HPDE6-E6E7 (cell line): ENCODE data around the gene DDIT3.

Experiments used
- DNase-seq: peaks from one replicate; pipeline ENCODE4 v3.0.0; 2011; ENCODE audit warnings: missing footprints; ENCODE audit errors: extremely low spot score

DDIT3 gene

DNA sequence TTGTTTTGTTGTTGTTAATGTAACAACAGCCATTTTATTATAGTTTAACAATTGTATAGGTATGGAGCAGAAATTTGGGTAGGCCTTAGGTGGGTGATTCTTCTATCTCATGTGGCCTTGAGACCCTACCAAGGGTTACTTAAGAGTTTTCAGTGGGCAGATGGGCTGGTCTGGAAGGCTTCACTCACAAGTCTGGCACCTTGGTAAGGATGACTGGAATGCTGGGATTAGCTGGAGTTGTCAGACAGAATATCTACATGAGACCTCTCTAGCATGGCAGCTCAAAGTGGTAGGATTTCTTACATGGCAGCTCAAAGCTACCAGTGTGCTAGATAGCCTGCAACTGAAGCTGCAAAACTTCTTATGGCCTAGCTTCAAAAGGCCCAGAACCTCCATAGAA lies 34.6 kb downstream of the DDIT3 start:
- no peak for DNase-seq

DNA sequence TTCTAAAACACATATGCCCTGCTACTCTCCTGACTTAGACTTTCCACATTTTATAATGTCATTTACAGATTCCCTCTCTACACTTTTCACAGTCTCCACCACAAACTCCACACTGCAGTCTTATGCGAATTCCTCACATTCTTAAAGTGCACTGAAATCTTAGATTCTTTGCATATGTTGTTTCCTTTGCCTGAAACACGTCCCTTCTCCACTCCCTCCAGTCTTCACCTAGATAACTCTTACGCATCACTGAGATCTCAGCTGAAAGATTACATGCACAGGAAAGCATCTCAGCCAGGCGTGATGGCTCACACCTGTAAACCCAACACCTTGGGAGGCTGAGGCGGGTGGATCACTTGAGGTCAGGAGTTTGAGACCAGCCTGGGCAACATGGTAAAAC lies 36.8 kb downstream of the DDIT3 start:
- no peak for DNase-seq

DNA sequence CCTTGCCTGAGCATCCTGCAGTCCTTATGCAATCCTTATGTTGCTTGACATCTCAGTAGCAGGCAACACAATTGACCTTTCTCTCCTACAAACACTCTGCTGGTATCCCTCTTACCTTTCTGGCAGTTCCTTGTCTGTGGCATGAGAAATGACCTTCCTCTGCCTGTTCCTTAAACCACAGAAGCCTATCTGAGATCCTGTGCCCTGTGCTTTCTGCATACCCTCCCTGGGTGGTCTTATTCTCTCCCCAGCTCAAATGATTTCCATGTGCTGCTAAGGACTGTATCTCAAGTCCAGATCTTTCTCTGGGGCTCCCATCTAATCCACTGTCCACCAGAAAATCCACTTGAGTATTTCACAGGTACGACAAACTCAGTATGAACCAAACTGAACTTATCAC lies 38.6 kb downstream of the DDIT3 start:
- DNase-seq = no peak

DNA sequence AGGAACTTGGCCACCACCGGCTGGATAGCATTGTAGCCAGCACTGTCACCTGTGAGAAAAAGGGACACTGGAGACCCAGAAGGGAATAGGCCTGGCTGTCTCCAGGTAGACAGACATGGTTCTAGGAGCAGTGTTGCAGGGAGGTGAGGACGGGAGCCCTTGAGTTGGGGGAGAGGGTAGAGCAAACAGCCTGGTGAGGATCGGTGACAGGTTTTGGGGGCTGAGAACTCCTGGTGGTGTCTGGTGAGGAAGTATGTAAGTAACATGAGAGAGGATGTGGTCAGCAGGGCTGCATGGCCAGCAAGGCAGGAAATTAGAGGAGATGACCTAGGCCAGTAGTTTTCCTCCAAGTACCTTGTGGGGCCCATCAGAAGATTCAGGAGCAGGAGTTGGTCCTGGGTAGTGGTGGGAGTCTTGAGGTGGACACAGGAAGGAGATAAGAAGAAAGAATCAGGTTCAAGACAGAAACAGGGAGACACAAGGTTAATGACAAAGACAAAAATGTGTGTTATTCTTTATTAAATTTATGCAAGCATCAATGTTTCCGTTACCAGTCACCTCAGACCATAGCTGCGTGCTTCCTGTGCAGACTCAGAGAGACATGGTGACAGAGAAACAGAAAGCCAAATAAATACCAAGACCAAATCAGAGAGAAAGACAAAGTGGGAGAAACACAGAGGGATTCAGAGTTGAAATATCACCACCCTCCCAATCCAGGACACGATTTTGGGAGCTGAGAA lies 40.8 kb downstream of the DDIT3 start, which contains the start of gene ARHGAP9:
Gene ARHGAP9, minus strand, starts transcription at position 491 of the 740 bp plus-strand sequence. Its CDS starts 460 bp downstream, at position 31.
- DNase-seq = no peak

DNA sequence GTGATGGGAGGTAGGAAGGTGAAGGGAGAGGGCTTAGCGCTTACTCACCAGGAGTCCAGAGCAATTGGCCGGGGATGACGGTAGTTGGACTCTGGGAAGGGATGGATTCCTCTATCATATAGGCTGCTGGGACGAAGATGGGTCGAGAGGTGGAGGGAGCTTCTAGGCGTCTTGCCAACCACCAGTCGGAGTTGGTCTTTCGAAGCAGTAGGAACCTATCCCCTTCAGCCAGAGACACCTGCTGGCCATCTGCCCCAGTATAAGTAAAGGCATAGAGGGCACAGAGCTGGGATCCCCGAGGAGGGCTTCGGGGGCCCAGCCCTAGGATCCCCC lies 41.3 kb downstream of the DDIT3 start:
- no peak for DNase-seq

DNA sequence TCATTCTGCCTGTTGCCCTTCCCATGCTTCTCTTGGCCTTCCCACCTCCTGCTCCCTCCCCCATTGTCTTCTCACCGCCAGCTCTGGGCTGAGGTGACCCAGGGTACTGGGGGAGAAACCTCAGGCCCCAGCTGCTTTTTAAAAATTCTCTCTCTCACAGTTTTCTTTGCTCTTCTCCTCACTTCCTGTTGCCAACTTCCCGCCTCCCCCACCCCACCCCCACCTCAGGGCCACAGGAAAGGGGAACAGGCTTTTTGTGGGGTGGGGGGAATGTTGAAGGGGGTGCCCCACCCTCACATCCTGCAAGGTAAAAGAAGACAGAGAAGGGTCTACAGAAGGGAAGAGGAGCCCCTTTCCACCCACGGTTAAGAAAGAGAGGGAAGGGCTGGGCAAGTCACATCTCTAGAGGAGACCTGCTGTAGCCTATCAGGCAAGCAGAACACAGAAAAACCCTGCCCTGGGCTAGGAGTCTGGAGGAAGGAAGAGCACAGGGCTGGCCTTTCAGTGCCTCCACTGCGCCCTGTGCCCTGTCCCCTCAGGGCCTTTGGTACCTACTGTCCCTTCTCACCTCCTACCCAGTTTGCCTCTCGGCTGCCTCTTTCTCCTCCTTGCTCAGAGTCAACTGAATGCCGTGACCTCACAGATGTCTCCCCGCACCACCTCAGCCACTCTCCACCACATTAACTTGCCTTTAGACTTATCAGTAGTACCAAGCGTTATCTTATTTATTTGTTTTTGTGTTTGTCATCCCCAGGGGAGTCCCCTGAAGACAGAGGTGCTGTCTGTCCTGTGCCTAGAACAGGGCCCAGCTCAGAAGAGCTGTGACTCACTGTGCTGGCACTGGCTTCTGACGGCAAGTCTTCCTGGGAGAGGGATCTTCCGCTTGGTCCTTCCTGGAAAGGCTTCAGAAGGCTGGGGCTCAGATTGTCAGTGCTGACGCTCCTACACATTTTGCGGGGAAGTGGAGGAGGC lies 42.3 kb downstream of the DDIT3 start:
- no peak for DNase-seq

DNA sequence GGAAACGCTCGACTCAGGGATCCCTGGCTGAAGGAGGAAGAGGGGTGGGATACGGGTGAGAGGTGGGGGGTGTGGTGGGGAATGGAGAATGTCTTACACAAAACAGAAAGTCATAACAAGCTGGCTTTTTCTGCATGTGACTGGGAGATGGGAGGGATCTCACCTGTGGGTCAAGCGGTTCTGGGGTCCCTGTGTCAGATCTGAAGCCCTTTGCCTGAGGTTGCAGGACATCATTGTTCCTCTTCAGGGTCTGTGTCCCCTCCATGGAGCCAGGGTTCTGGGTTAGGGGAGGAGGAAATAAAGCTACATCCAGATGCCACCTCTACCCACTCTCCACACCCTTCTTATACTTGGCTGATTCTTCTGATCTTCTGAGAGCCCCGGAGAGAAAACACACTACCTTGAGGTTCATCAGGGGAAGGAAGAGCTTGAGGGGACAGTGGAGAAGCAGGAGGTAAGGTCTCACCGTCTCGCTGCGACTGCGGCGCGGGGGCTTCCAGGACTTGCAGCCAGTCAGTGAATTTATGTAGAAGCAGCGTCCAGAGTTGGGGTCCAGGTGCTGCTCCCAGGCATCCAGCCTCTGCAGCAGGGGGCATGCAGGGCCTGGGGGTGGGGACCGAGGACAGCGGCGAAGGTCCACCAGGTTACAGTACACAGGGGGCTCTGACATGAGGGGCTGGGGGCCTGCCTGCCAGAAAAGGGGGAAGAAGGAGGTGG lies 43.2 kb downstream of the DDIT3 start:
- DNase-seq = no peak

DNA sequence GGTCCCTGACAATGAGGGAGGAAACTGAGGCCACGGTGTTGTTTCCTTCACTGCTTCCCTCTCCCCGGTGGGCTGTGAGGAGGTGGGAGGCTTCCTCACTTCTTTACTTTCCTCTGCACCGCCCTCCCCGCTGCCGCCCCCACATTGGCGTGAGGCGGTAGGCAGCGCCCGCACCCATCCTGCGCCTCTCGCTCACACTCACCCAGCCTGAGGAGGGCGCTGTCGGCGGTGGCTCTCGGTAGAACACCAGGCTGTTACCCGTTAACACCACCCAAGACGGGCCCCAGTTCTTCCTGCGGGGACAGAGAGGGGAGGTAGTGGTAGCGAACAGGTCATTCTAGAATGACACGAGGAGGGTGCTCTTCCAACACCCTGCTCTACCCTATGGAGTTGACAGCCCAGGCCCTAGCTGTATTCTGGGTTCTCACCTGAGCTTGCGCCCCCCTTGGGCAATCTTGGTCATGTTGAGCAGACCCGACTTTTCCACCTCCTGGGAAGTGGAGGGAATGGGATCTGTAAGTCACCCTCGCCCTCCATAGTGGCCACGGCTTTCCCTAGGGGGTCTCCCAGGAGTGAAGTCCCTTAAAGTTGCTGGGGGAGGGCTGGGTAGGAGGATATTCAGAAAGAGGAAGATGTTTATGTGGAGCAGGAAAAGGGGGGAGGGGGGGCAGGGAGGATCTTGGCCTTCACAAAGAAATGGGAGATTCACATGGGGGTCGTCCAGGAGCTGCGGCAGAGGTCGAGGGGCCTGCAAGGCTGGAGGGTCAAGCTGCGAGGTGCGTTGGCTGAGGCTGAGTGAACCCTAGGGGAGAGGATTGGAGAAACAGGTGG lies 43.9 kb downstream of the DDIT3 start:
- DNase-seq = no peak

DNA sequence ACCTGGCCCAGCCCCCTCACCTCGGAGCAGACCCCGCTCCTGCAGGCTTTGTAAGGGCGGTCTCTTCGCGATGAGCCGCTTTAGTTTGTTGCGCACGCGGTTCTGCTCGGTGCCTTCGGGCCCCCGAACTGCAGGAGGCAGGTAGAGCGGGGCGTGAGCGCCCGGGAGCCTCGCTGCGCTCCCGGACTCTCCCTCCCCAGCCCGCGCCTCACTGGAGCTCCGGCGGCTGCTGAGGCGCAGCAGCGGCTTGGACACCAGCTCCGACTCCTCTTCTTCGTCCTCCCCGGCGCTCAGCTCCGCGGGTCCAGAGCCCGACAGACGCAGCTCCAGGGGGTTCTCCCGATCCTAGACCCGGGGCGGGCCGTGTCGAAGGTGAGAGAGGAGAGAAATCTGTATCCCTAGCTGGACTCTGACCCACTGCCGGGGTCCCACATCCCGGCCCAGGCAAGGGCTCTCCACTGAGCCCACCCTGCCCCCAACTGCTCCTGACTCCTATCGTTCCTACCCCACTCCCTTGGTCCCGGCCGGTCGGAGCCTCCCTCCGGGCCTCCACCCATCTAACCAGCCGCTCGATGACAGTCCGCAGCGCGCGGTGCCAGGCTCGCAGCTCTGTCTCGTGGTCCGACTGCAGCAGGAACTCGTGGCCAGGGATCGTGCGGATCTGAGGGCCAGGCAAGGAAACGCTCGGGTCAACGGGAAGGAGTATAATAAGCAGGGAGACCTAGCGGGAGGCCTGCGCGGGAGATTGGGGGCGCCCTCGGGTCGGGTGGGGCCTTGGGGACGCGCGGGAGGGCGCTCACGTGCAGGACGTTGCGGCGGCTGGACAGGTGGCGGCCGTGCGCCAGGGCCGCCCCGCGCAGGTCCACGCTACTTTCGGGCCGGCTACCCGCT lies 44.8 kb downstream of the DDIT3 start:
- no peak for DNase-seq

DNA sequence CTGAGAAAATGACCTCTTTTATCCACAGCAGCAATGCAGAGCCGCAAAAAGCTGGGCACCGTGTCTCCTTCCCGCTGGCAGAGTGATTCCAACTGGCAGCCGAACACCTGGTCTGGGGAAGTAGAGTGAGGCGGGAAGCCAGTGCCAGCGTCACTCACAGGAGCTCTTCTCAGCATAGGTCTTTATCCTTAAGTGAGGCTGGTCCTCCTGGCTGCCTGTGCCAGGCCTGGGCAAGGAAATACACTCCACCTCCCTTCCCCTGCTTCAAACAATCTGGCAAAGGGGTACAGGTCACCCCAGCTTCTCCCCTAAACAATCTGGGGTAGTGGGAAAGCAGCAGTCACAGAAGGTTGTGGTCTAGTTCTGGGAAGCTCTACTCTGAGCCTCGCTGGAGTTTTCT lies 45.5 kb downstream of the DDIT3 start:
- no peak for DNase-seq

DNA sequence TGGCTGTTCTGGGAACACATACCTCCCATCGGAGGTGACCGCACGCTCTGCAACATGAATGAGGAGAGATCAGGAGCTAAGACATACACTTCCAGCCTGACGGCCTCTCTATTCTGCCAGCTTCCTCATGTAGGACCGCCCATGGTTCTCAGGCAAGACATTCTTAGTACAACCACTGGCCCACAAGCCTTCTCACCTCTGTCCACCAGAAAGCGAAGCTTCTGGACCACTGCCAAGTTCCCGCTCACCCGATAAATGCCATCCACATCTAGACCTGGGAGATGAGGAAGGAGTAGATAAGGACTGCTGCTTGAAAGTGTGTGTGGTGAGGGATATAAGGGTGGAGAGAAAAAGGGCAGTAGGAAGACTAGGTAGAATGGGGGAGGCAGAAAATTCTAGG lies 45.9 kb downstream of the DDIT3 start:
- DNase-seq = no peak

DNA sequence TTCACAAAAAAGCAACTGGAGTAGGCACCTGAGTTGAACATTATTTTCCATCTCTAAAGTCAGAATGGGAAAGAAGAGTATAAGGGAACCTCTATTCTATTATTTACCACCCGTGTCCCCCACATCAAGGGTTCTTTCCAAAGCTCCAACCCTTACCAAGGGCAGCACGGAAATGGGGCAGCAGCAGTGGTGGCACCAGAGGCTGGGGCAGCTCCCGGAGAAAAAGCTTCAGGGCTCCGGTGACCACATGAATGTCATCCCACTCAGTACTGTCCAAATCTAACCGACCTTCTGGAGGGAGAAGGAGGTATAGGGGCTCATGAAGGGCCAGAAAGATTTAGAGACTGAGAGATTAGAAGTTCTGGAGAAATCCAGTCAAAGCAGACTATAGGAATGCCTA lies 46.4 kb downstream of the DDIT3 start:
- no peak for DNase-seq

DNA sequence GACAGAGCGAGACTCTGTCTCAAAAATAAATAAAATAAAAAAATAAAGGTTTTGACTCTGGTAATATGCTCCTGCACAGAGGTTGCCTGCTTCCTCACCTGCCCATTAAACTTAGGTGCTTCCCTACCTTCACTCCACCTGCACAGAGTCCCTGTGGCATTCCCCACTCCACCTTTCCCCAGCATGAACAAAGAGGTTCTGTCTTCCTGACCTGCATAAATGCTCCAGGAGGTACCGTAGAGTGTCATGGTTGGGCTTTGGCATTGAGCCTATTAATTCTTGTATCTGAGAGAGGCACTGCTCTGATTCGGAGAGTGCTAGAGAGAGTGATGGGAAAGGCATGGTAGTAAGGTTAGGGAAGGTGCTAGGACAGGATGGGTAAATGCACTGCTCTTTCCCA lies 46.9 kb downstream of the DDIT3 start:
- no peak for DNase-seq

DNA sequence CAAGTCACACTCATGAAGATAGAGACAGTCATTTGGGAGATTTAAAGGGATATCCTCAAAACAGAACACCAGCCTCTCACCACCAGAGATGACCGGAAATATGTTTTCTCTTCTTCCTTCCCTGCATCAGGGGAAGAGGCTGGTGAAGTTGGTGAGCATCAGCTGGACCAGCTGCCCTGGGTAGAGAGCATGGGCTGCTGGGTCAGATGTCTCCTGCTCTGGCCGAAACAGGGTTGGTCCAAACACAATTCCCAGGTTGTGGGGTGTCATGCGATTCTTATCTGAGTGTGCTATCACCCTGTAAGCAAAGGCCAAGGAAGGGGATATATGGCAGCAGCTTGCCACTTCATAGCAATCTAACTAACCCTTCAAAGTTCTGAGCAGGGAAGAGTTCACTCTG lies 47.9 kb downstream of the DDIT3 start:
- no peak for DNase-seq

DNA sequence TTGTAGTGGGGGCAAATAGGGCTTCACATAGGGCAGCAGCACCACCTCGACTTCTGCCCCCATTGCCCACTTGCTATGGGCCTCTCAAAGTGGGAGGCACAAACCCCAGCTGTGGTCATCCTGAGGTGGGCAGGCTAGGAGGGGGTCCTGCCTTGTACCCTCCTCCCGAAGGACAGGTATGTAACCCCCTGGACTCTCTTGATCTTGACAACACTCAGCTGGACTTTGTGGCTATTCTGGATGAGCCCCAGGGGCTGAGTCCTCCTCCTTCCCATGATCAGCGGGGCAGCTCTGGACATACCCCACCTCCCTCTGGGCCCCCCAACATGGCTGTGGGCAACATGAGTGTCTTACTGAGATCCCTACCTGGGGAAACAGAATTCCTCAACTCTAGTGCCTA lies 48.7 kb downstream of the DDIT3 start:
- DNase-seq = no peak

DNA sequence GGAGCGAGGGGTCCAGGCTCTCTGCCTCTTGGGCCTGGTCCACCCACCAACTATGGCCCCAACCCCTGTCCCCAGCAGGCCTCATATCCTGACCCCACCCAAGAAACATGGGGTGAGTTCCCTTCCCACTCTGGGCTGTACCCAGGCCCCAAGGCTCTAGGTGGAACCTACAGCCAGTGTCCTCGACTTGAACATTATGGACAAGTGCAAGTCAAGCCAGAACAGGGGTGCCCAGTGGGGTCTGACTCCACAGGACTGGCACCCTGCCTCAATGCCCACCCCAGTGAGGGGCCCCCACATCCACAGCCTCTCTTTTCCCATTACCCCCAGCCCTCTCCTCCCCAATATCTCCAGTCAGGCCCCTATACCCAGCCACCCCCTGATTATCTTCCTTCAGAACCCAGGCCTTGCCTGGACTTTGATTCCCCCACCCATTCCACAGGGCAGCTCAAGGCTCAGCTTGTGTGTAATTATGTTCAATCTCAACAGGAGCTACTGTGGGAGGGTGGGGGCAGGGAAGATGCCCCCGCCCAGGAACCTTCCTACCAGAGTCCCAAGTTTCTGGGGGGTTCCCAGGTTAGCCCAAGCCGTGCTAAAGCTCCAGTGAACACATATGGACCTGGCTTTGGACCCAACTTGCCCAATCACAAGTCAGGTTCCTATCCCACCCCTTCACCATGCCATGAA lies 49.2 kb downstream of the DDIT3 start:
- no peak for DNase-seq

DNA sequence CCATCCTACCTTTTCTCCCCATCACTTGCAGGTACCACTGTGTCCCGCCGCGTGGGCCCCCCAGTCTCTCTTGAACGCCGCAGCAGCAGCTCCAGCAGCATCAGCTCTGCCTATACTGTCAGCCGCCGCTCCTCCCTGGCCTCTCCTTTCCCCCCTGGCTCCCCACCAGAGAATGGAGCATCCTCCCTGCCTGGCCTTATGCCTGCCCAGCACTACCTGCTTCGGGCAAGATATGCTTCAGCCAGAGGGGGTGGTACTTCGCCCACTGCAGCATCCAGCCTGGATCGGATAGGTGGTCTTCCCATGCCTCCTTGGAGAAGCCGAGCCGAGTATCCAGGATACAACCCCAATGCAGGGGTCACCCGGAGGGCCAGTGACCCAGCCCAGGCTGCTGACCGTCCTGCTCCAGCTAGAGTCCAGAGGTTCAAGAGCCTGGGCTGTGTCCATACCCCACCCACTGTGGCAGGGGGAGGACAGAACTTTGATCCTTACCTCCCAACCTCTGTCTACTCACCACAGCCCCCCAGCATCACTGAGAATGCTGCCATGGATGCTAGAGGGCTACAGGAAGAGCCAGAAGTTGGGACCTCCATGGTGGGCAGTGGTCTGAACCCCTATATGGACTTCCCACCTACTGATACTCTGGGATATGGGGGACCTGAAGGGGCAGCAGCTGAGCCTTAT lies 49.9 kb downstream of the DDIT3 start:
- DNase-seq = no peak

DNA sequence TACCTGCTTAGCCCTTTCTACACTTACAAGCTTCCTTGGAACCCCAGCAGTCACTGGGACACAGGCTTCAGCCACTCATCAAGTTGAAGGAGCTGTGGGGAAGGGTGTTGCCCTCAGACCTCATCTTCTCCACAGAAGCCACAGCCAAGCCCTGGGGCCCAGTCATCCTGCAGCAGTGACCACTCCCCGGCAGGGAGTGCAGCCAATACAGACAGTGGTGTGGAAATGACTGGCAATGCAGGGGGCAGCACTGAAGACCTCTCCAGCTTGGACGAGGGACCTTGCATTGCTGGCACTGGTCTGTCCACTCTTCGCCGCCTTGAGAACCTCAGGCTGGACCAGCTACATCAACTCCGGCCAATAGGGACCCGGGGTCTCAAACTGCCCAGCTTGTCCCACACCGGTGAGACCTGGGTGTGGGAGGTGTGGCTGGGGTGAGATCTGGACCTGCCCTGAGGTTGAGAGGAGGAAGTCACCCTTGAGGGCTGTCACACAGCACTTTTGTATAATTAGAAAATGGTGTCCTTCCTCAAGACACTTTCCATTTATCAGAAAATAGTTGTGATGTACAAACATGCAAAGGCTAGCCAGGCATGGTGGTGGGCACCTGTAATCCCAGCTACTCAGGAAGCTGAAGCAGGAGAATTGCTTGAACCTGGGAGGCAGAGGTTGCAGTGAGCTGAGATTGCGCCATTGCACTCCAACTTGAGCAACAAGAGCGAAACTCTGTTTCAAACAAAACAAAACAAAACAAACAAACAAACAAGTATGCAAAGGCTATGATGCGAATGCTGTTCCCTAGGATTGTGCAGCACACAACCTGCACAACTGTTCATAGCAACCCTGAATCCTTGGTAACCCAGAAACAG lies 50.8 kb downstream of the DDIT3 start:
- DNase-seq = no peak
